Endothelial cell of umbilical vein (primary cell): ENCODE measurements around the gene RBSN.

ENCODE experiments used
- CTCF ChIP-seq, 2 donors: IDR thresholded peaks; 1 replicate in 1 of 2; 2 replicates in 1 of 2; pipeline ENCODE4 v1.5.1; 2011; ENCODE audit warnings: low read length in 2 of 2, mild to moderate bottlenecking in 2 of 2, moderate library complexity in 2 of 2, control low read depth in 1 of 2, inconsistent platforms in 1 of 2, low read depth in 1 of 2; ENCODE audit not compliant: insufficient read depth in 1 of 2; ENCODE audit errors: extremely low read depth in 1 of 2
- EZH2 ChIP-seq: IDR thresholded peaks from 2 replicates; pipeline ENCODE4 v1.6.1; 2012; ENCODE audit warnings: borderline replicate concordance, low read depth, mild to moderate bottlenecking, moderate library complexity, low read length, inconsistent platforms; ENCODE audit not compliant: severe bottlenecking
- FOS ChIP-seq: IDR thresholded peaks from 2 replicates; pipeline ENCODE4 v1.6.1; 2011; ENCODE audit warnings: mild to moderate bottlenecking, low read length, moderate library complexity, borderline replicate concordance; ENCODE audit not compliant: insufficient read depth

- TF ChIP-seq EZH2 (no peak), CTCF (IDR thresholded peaks at IDR 0.05; ENCODE audit: extremely low read depth in 1 of 2, insufficient read depth in 1 of 2, low read depth in 1 of 2, low read length in 2 of 2) (no peak), FOS (no peak)
These were observed 75.2 kb downstream of the RBSN start for GRCh38 chr3:15023719-15024118.
